ENCODE results near the gene TNFRSF17. TPM values are rescaled to one million over a fixed set of nuclear protein-coding genes. Genes with fewer than 3 reads are reported as not detected.

TNFRSF17 gene
- total and polyA plus RNA-seq, 10 of the 15 experiments (the other 5 are each of a cell fraction or from before 2014, with no cell fraction given), result 106 to 461 (median 179) TPM

DNA sequence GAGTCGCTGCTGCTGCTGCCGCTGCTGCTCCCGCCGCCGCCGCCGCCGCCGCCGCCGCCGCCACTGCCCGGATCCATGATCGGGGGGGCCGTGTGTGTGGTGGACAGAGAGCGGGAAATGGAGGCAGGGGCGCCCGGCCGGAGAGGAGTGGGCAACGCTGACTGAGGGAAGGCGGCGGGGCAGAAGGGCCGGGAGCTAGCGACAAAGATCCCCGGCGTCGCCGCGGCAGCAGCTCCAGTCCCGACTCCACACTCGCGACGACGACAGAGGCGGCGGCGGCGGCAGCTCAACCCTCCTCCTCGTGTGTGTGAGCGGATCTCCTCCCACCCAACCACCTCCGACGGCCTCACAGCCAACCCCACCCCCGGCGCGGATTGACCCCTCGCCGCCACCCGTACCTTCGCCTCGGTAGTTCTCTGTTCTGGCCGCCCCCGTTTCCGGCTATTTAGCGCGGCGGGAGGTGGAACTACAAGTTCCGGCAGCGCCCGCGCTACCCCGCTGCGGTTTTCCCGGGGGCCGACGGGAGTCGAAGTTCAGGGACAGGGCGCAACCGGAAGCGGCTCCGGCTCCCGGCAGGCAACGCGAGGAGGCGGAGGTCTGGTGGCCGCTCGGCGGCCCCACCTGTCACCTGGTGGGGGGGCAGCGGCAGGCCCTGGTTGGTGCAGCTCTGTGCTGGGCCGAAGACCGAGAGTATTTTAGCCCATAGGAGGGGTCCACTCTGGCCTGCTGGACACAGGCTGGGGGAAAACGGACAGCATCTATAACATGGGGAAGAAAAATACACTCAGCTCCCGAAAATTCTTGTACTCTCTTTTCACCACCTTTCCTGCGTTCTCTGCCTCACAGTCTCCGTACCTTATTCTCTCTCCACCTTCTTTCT is 49.1 kb upstream of the TNFRSF17 start, which contains the start of gene GSPT1 (continued):
- TF ChIP-seq, protein P1, sequence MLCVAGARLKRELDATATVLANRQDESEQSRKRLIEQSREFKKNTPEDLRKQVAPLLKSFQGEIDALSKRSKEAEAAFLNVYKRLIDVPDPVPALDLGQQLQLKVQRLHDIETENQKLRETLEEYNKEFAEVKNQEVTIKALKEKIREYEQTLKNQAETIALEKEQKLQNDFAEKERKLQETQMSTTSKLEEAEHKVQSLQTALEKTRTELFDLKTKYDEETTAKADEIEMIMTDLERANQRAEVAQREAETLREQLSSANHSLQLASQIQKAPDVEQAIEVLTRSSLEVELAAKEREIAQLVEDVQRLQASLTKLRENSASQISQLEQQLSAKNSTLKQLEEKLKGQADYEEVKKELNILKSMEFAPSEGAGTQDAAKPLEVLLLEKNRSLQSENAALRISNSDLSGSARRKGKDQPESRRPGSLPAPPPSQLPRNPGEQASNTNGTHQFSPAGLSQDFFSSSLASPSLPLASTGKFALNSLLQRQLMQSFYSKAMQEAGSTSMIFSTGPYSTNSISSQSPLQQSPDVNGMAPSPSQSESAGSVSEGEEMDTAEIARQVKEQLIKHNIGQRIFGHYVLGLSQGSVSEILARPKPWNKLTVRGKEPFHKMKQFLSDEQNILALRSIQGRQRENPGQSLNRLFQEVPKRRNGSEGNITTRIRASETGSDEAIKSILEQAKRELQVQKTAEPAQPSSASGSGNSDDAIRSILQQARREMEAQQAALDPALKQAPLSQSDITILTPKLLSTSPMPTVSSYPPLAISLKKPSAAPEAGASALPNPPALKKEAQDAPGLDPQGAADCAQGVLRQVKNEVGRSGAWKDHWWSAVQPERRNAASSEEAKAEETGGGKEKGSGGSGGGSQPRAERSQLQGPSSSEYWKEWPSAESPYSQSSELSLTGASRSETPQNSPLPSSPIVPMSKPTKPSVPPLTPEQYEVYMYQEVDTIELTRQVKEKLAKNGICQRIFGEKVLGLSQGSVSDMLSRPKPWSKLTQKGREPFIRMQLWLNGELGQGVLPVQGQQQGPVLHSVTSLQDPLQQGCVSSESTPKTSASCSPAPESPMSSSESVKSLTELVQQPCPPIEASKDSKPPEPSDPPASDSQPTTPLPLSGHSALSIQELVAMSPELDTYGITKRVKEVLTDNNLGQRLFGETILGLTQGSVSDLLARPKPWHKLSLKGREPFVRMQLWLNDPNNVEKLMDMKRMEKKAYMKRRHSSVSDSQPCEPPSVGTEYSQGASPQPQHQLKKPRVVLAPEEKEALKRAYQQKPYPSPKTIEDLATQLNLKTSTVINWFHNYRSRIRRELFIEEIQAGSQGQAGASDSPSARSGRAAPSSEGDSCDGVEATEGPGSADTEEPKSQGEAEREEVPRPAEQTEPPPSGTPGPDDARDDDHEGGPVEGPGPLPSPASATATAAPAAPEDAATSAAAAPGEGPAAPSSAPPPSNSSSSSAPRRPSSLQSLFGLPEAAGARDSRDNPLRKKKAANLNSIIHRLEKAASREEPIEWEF (IDR thresholded peaks at IDR 0.05; ENCODE audit: insufficient replicate concordance, low read depth, low read length), result no peak
- TF ChIP-seq SMAD1 (IDR thresholded peaks at IDR 0.05; ENCODE audit: low read depth, partially characterized antibody) (no peak), MYB (IDR thresholded peaks at IDR 0.05; ENCODE audit: borderline replicate concordance, low read depth, low read length) (0 out of 2 replicates have a peak, but pooled peaks have one; percentile 66), RBBP5 (conservative IDR thresholded peaks at IDR 0.05) (no peak), BCL11A (IDR thresholded peaks at IDR 0.05; ENCODE audit: low read depth, low read length) (0 out of 2 replicates have a peak, but pooled peaks have one; percentile 10), EZH2 (IDR thresholded peaks at IDR 0.05; ENCODE audit: borderline replicate concordance, control insufficient read depth, low read depth, low read length) (no peak)
- TF ChIP-seq, protein P2, sequence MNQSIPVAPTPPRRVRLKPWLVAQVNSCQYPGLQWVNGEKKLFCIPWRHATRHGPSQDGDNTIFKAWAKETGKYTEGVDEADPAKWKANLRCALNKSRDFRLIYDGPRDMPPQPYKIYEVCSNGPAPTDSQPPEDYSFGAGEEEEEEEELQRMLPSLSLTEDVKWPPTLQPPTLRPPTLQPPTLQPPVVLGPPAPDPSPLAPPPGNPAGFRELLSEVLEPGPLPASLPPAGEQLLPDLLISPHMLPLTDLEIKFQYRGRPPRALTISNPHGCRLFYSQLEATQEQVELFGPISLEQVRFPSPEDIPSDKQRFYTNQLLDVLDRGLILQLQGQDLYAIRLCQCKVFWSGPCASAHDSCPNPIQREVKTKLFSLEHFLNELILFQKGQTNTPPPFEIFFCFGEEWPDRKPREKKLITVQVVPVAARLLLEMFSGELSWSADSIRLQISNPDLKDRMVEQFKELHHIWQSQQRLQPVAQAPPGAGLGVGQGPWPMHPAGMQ (IDR thresholded peaks at IDR 0.05; ENCODE audit: borderline replicate concordance), result no peak
